Hematopoietic multipotent progenitor cell treated with erythropoietin and hydrocortisone succinate and interleukin-3 and kit ligand, for 4 days (in vitro differentiated cells): ENCODE results near the gene NCBP2L.
A peak's percentile ranks its signal among the peaks of the same experiment; 100 is the strongest.

ENCODE experiments used
- DNase-seq: peaks from one replicate; pipeline ENCODE4 v3.0.0-alpha.2; 2015

NCBP2L gene

GRCh38 chrX:107777536-107777832 lies at the start of gene NCBP2L:
Gene NCBP2L (plus strand): TSS chrX:107777733. CDS start chrX:107794221, 16,488 bp downstream.
- no peak for DNase-seq

GRCh38 chrX:107728371-107729099 lies 49.0 kb upstream of the NCBP2L start:
- DNase-seq: no peak

- no peak for DNase-seq
Observed at GRCh38 chrX:107729558-107730297, 47.8 kb upstream of the NCBP2L start.

DNA sequence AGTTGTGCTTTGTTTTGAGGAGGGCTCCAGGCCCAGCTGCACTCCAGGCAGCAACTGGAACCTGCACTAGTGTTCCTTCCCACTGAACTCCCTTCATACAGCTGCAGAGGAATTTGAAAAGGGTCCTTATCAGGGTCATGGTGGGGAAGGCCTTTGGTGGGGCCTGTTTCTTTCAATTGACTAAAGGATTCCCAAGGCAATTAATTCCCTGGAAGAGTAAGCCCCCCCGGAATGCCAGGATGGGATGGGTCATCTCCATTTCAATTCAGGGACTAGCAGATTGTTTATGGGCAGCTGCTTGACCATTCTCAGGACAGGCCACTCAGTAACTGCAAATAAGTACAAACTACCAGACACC lies 47.3 kb upstream of the NCBP2L start:
- no peak for DNase-seq

- peak; percentile 31 for DNase-seq
Observed at GRCh38 chrX:107730991-107731766, 46.4 kb upstream of the NCBP2L start.

GRCh38 chrX:107731831-107732502 lies 45.6 kb upstream of the NCBP2L start:
- DNase-seq: peak; percentile 56

DNA sequence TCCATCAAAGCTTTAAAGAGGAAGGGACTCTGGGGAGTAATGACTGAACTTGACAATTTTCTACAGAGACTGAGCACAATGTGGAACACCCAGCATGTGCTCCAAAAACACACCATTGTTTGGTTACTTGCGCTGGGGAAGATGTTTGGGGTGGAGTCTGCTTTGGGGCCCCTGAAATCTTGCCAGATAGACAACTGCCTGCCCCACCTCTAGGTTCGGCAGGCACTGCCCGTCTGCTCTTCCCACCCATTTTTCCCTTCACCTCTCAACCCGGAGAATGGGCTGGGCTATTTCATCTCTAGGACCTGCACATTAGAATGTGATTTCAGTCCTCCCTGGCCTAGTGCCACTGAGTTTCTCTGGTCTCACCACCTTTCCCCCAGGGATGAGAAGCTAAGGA lies 43.8 kb upstream of the NCBP2L start:
- DNase-seq: no peak

- DNase-seq: peak; percentile 25
Observed at GRCh38 chrX:107734646-107735045, 42.9 kb upstream of the NCBP2L start.

GRCh38 chrX:107736781-107737531 lies 40.6 kb upstream of the NCBP2L start:
- no peak for DNase-seq

DNA sequence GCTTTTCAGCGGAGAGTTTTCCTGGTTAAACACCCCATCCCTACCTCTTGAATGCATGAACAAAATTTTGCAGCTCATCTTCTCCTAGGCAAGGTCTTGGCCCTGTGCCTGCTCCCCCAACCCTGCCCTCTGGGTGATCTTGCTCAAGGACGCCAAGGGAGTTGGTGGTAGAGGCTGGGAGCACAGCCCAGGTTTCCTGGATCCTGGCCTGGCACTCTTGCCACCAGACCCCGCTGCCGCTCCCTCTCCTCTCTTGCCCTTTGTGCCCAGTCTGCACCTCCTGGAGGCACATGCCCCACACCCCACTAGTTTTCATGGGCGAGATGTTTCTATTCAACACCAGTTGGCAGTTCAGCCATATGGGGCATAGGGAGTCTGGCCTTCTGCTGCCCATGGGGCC lies 39.3 kb upstream of the NCBP2L start:
- DNase-seq: no peak

- no peak for DNase-seq
Observed at GRCh38 chrX:107738768-107739167, 38.8 kb upstream of the NCBP2L start.

DNA sequence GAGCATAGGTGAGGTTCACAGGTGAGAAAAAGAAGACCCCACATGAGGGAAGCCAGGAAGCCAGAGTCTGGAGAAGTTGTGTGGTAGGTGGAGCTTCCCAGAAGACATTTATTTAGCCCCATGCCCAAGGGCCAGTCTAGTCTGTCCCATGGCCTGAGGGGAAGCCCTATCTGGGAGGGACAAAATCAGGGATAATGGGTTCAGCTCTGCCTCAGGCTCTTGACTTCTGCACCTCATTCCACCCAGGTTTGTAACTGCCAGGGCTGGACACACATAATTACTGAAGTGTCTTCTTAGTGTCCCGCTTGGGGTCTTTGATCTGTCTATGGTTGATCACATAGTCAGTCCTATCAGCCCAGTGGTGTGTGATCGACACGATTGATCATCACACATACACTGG lies 38.0 kb upstream of the NCBP2L start:
- DNase-seq: no peak

DNA sequence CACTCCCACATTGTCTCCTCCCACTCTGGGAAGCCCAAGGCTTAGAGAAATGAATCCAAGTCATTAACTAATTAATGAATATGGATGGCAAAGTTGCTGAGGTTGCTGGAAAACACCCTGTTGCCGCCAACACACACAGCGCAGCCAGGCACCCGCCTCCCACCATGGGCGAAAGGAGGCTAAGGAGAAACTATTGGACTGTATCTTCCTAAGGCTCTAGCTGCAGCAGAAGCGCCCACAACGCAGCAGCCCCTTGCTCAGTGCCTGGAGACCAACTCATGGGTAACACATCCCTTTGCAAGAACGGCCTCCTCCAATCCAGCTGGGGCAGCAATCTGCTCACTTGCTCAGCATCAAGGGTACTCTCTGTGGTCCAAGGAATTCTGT lies 36.1 kb upstream of the NCBP2L start:
- no peak for DNase-seq

GRCh38 chrX:107742700-107743191 lies 34.8 kb upstream of the NCBP2L start:
- DNase-seq: no peak

GRCh38 chrX:107743995-107744394 lies 33.5 kb upstream of the NCBP2L start:
- DNase-seq: no peak

- DNase-seq: no peak
Observed at GRCh38 chrX:107744868-107745267, 32.7 kb upstream of the NCBP2L start.

- no peak for DNase-seq
Observed at GRCh38 chrX:107747596-107748161, 29.9 kb upstream of the NCBP2L start.

GRCh38 chrX:107748506-107748905 lies 29.0 kb upstream of the NCBP2L start:
- no peak for DNase-seq

- no peak for DNase-seq
Observed at GRCh38 chrX:107750263-107750662, 27.3 kb upstream of the NCBP2L start.

DNA sequence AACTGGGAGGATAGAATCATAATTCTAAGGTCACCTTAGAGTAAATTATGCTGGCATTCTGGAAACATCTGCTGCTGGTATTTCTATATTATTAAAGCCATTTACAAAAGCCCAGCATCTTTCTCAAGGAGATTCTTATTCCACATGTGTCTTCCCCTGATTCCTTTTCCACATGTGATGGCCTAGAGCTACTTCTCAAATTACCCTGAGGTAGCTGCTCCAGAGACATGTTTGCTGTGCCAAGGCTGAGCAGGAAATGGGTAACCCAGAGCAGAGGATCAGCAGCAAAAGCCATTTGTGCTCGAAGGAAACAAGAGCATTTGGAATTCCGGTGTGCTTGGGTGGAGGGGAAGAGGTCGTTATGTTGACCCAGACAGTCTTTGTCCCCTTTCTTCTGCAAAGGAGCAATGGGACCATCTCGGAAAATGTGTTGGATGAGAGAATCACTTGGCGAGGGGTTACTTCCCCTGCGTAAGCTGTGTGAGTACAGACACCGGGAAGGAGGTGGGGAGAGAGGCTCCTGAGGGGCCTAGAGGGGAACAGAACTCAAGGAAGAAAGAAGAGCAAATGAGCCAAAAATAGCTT lies 26.6 kb upstream of the NCBP2L start:
- DNase-seq: no peak

DNA sequence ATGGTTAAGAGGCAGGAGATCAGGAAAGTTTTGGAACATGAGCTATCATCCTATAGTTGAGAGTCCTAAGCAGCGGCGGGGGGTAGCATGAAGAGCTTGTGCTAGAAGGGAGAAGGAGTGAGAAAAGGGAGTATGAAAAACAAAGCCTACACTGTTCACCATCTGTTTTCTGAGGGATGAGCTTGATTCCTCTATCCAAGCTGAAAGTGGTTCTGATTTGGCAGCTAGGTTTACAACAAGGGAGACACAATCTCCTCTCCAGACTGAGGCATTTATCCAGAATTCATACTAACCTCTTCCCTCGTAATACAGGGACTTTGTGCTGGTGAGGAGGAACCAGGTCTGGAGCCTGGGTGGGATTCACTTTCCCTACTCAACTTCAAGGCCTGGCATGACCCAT lies 25.5 kb upstream of the NCBP2L start:
- DNase-seq: no peak

- no peak for DNase-seq
Observed at GRCh38 chrX:107752714-107753113, 24.8 kb upstream of the NCBP2L start.
